OCI-LY7 (cell line): ENCODE results near the gene KCNAB2. TPM values are rescaled to one million over a fixed set of nuclear protein-coding genes. Genes with fewer than 3 reads are reported as not detected.

ENCODE experiments used
- BruUV-seq: library from RNA; stranded (reverse); fragments of 400-500 nt; replicated peaks from 2 replicates; lab custom pipeline; 2021; lab: Mats Ljungman, UMichigan
- CTCF ChIA-PET: fragments of 300-600 bp; sonication (Branson Sonifier 250); formaldehyde crosslinking; loops from one replicate; lab custom pipeline; 2022; ENCODE audit warnings: antibody characterized with exemption; ENCODE audit not compliant: unreplicated experiment; lab: Charles Lee
- POLR2A ChIA-PET: fragments of 300-600 bp; sonication (Branson Sonifier 250); formaldehyde crosslinking; loops from one replicate; lab custom pipeline; 2022; ENCODE audit warnings: antibody characterized with exemption; lab: Charles Lee
- DNase-seq: peaks from one replicate; pipeline ENCODE4 v3.0.0-alpha.2; 2015; ENCODE audit warnings: low spot score
- H2AFZ ChIP-seq: fragments of 200-600 bp; sonication (generic), shearing (Covaris generic); 2 replicates; pipeline ENCODE4 v1.6.1; 2014; ENCODE audit warnings: mild to moderate bottlenecking, antibody characterized with exemption, low read length, moderate library complexity
- H3K27ac ChIP-seq: fragments of 200-600 bp; sonication (generic); 2 replicates; pipeline ENCODE4 v1.5.1; 2014; ENCODE audit warnings: mixed run types, low read depth, mild to moderate bottlenecking, moderate library complexity, low read length, inconsistent platforms; ENCODE audit not compliant: poor library complexity, severe bottlenecking
- H3K36me3 ChIP-seq: fragments of 200-600 bp; sonication (generic); 2 replicates; pipeline ENCODE4 v1.6.1; 2014; ENCODE audit warnings: mild to moderate bottlenecking, antibody characterized with exemption, low read length, moderate library complexity, mixed read lengths; ENCODE audit not compliant: insufficient read depth
- H3K4me1 ChIP-seq: fragments of 200-600 bp; sonication (generic); 2 replicates; pipeline ENCODE4 v1.5.1; 2014; ENCODE audit warnings: mild to moderate bottlenecking, low read length; ENCODE audit not compliant: insufficient read depth, poor library complexity, severe bottlenecking
- H3K4me2 ChIP-seq: fragments of 200-600 bp; sonication (generic); 2 replicates; pipeline ENCODE4 v1.6.1; 2014; ENCODE audit warnings: mild to moderate bottlenecking, low read length
- H3K4me3 ChIP-seq: fragments of 200-600 bp; sonication (generic); 2 replicates; pipeline ENCODE4 v1.5.1; 2014; ENCODE audit warnings: mild to moderate bottlenecking, low read depth, low read length; ENCODE audit not compliant: poor library complexity, severe bottlenecking
- H3K79me2 ChIP-seq: fragments of 200-600 bp; sonication (generic); 2 replicates; pipeline ENCODE4 v1.6.1; 2016; ENCODE audit warnings: low read depth, mild to moderate bottlenecking, low read length, moderate library complexity, mixed read lengths; ENCODE audit not compliant: insufficient read depth
- H3K9me2 ChIP-seq: fragments of 200-600 bp; sonication (generic); 2 replicates; pipeline ENCODE4 v1.6.1; 2016; ENCODE audit warnings: mild to moderate bottlenecking, low read length, mixed read lengths; ENCODE audit not compliant: insufficient read depth
- H3K9me3 ChIP-seq: fragments of 200-600 bp; sonication (generic); 2 replicates; pipeline ENCODE4 v1.6.1; 2014; ENCODE audit warnings: mild to moderate bottlenecking, mixed run types, low read length, mixed read lengths
- H4K20me1 ChIP-seq: fragments of 200-600 bp; sonication (generic); 2 replicates; pipeline ENCODE4 v1.6.1; 2014; ENCODE audit warnings: mild to moderate bottlenecking, antibody characterized with exemption, low read length, moderate library complexity, mixed read lengths; ENCODE audit not compliant: insufficient read depth
- EZH2phosphoT487 ChIP-seq: fragments of 200-600 bp; sonication (generic); IDR thresholded peaks from 2 replicates; pipeline ENCODE4 v1.6.1; 2018; ENCODE audit warnings: low read depth, borderline replicate concordance, mild to moderate bottlenecking, mixed run types, antibody characterized with exemption, low read length, moderate library complexity, mixed read lengths
- intact Hi-C: fragments of 100-400 bp; cut with micrococcal nuclease; formaldehyde crosslinking; loops from one replicate; pipeline ENCODE4 v1.10.0; 2022; ENCODE audit not compliant: unreplicated experiment
- total RNA-seq, 2 experiments: library from RNA; depleted of rRNA in 1 of 2; stranded (reverse); fragments of >200 nt in 1 of 2; shearing (Covaris generic) in 1 of 2; gene quantifications; 2 replicates each; pipeline ENCODE4 v1.2.3, GENCODE V29; 2014 to 2022
- TF ChIP-seq, protein P1 (sequence below): fragments of 200-600 bp; sonication (generic); conservative IDR thresholded peaks from 2 replicates; pipeline ENCODE4 v1.5.1; 2014; ENCODE audit warnings: mild to moderate bottlenecking, antibody characterized with exemption, low read length, moderate library complexity, mixed read lengths

The KCNAB2 gene
- total RNA-seq, 2 experiments from 2014 or later = 46.7 to 133 TPM

DNA sequence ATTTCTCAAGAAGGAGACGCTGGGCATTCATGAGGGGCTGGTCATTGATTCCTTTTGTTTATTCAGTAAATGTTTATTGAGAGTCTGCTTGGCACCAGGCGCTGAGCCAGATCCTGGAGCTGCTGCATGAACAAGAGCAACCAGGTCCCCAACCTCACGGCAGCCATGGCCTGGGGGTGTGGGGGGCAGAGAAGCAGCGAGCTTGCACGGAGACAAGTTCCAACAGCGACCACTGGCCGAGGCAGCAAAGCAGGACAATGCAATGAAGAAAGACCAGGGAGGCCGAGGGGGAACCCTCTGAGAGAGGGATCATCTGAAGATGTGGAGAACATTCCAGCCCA is 7.5 kb downstream of the KCNAB2 start:
- no peak for DNase-seq
- no peaks in the 10 kb centered on the region for H3K79me2 ChIP-seq
- H4K20me1 ChIP-seq = no peaks in the 10 kb centered on the region
- POLR2A ChIA-PET = no interaction called here
- intact Hi-C loops = no loop called here
- no peaks in the 10 kb centered on the region for H3K9me3 ChIP-seq
- TF ChIP-seq, protein P1, sequence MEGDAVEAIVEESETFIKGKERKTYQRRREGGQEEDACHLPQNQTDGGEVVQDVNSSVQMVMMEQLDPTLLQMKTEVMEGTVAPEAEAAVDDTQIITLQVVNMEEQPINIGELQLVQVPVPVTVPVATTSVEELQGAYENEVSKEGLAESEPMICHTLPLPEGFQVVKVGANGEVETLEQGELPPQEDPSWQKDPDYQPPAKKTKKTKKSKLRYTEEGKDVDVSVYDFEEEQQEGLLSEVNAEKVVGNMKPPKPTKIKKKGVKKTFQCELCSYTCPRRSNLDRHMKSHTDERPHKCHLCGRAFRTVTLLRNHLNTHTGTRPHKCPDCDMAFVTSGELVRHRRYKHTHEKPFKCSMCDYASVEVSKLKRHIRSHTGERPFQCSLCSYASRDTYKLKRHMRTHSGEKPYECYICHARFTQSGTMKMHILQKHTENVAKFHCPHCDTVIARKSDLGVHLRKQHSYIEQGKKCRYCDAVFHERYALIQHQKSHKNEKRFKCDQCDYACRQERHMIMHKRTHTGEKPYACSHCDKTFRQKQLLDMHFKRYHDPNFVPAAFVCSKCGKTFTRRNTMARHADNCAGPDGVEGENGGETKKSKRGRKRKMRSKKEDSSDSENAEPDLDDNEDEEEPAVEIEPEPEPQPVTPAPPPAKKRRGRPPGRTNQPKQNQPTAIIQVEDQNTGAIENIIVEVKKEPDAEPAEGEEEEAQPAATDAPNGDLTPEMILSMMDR = peak; percentile 42; the same call in 1 of the 2 replicates
- no peak for TF ChIP-seq EZH2phosphoT487
- H3K27ac ChIP-seq = no peak overlapping the region
- H3K4me2 ChIP-seq = no peak overlapping the region
- H2AFZ ChIP-seq = no peak overlapping the region
- CTCF ChIA-PET = no interaction called here
- H3K9me2 ChIP-seq = no peaks in the 10 kb centered on the region
- H3K4me3 ChIP-seq = no peak overlapping the region
- no peaks in the 10 kb centered on the region for H3K4me1 ChIP-seq
- no TSS peak for BruUV-seq
- no peaks in the 10 kb centered on the region for H3K36me3 ChIP-seq

DNA sequence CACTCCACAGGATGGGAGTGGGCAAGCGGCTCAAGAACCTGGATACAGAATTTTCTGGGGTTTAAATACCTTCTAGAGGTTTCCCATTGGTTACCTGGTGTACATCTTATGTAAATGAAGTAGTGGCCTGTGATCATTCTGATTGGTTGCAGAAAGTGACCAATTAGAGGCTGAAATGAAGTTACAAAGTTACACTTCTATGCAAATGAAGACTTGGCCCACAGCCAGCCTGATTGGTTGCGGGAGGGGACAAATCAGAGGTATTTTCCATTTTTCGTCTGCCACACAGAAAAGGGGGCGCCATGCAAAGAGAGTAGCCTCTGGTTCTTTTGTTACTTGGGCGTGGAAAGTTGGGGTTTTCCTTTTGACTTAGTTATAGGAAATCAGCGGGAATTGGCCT is 8.9 kb downstream of the KCNAB2 start:
- H3K27ac ChIP-seq = no peak overlapping the region
- H4K20me1 ChIP-seq = no peaks in the 10 kb centered on the region
- no peak overlapping the region for H3K4me2 ChIP-seq
- H2AFZ ChIP-seq = no peak overlapping the region
- no peaks in the 10 kb centered on the region for H3K79me2 ChIP-seq
- DNase-seq = no peak
- intact Hi-C loops = no loop called here
- ChIA-PET CTCF (no interaction called here), POLR2A (no interaction called here)
- H3K9me3 ChIP-seq = no peaks in the 10 kb centered on the region
- TF ChIP-seq, protein P1 = no peak
- no peak for TF ChIP-seq EZH2phosphoT487
- no peaks in the 10 kb centered on the region for H3K4me1 ChIP-seq
- no peaks in the 10 kb centered on the region for H3K9me2 ChIP-seq
- no peak overlapping the region for H3K4me3 ChIP-seq
- H3K36me3 ChIP-seq = no peaks in the 10 kb centered on the region
- BruUV-seq = no TSS peak

DNA sequence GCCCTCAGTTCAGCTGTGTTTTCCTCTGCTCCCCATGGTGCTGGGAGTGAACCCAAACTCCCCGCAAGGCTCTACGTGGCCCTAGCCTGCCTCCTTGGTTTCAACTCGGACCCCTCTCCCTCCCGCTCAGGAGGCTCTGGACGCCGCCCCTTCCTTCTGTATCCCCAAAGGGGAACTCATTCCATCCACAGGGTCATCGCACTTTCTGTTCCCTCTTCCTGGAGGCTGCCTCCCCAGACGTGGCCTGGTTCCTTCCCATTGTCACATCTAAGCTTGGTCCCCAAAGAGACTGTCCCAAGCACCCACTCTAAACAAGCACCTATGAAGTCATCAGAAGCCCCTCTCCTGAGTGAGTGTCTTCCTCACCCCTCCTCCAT is 10.9 kb downstream of the KCNAB2 start:
- DNase-seq = no peak
- Histone ChIP-seq H2AFZ (no peak overlapping the region), H3K27ac (no peak overlapping the region), H3K4me3 (no peak overlapping the region), H3K36me3 (no peaks in the 10 kb centered on the region), H3K9me2 (no peaks in the 10 kb centered on the region), H4K20me1 (no peaks in the 10 kb centered on the region), H3K4me2 (no peak overlapping the region), H3K4me1 (no peaks in the 10 kb centered on the region), H3K9me3 (no peaks in the 10 kb centered on the region), H3K79me2 (no peaks in the 10 kb centered on the region)
- ChIA-PET POLR2A (no interaction called here), CTCF (no interaction called here)
- intact Hi-C loops = no loop called here
- TF ChIP-seq, protein P1 = no peak
- no TSS peak for BruUV-seq
